GM04503 (cell line): ENCODE results near the gene SF3A1.
A peak's percentile ranks its signal among the peaks of the same experiment; 100 is the strongest.
"Not testable (repeated sequence)": the region's sequence is repeated elsewhere in the genome, so short reads cannot be mapped to it uniquely, and the experiment has no call there.

Experiments
- DNase-seq: peaks from one replicate; pipeline ENCODE4 v3.0.0-alpha.2; 2012; ENCODE audit warnings: low read depth

Gene SF3A1

DNA sequence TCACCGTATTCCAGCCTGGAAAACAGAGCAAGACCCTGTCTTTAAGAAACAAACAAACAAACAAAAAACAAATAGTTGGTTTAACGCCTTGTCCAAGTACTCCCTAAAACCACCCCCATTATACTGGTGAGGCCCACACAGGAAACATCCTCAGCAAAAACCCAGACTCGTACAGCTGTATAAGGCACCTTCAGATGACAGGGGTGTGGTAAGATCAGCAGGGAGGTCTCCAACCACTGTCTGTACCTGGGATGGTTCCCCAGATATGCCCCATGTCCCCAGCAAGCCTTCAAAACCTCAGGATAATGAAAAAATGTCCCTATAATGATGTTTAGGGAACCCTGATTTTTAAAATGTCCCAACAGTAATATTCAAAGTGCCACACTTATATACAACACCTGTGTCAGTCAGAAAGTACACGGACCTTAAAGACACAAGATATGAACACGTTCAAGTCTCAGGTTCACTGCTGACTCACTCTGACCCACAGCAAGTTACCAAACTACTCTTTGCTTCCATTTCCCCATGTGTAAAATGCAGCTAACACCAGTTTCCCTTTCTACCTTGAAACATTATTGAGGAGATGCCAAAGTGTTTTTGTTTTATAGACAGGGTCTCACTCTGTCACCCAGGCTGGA, 9.3 kb downstream of the SF3A1 start:
- DNase-seq, result no peak

DNA sequence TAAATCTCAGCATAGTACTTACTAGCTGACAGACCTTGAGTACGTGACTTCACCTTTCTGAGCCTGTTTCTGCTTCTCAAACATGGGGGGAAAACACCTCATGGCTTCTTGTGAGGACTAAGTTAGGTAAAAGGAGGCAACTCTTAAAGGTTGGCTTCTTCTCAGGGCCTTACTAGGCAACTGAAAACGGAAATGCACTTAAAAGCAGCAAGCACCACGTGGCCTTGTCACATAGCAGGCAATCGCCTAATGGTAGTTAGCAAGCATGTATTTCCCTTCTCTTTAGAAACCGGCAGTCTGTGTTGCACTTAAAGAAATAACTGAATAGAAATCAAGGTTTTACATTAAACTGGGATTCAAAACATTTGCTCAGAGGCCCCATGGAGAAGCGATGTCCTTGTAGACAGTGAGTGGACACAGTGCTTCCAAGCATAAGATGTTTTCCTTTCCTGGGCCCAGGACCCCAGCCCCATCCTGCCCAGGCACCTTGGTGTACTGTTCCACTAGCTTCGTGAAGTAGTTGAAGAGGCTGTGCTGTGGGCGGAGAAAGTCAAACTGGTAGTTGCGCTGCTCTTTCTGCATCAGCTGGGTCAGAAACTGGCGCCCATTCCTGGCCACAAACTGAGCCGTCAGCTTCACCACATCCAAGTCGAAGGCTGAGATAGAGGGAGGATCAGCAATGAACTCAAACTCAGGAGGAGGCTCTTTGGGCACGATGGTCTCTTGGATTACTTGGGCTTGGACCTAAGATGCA, 12.1 kb downstream of the SF3A1 start:
- no peak for DNase-seq

DNA sequence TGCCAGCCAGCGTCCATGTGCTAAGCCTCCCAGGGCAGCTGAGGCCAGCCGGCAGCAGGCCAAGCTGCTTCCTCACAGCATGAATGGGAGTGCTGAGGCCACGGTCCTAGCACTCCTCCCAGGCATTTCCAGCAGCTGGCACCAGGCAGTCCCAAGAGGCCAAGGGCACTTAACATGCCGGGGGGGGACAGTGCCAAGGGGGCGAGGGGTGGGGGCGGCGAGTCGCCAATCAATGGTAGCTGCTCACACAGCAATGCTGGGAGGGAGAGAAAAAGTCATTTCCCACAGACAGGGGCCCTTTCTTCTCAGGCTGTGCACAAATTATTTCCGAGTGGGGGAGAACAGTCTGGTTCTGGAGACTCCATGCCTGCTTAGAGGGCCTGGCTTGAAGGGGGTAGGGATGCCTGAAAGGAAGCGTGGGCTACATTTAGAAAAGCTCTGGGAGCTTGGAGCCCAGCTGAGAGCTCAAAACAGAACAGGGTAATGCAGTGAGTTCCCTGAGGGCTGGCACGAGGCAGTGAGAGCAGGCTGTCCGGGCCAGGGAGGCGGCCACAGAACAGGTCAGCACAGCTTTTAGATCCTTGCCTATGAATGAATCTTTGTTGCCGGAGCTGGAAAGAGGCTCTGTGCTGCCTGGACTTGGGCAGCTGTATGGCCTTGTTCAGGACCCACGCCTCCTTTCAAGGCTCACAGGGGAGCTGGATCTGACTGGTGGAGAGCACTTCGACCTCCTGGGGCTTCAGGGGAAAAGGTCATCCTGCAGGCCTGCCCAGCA, 15.6 kb downstream of the SF3A1 start:
- DNase-seq, result no peak

DNA sequence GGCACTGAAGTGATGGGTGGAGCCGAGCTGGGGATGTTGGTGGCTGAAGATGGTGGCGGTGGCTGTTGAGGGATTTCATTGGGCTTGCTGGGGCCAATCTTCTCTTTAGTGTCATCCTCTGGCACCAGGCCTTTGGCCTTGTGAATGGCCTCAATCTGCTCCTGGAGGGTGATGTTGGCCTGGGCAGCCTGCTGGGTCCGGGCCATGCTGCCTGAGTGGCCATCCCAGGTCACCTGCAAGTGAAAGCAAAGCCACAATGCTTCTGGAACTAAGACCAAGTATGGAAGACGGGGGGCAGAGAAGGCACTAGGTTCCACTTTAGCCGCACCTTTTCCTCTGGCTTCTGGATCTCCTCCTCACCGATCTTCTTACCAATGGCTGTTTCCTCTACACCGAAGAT, 17.9 kb downstream of the SF3A1 start:
- DNase-seq, result no peak

DNA sequence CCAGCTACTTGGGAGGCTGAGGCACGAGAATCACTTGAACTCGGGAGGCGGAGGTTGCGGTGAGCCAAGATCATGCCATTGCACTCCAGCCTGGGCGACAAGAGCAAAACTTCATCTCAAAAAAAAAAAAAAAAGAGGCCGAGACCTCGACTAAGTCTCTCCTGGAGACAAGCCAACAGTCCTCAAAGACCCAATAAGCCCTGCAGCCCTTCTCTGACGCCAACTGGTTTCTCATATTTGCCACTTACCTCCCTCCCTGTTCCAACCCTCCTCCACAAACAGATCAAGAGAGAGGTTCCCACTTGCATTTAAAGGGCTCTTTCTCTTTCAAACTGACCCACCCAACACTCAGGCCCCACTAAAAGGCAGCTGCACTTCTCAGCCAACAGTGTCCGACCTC, 18.4 kb downstream of the SF3A1 start:
- not testable (repeated sequence) for DNase-seq

DNA sequence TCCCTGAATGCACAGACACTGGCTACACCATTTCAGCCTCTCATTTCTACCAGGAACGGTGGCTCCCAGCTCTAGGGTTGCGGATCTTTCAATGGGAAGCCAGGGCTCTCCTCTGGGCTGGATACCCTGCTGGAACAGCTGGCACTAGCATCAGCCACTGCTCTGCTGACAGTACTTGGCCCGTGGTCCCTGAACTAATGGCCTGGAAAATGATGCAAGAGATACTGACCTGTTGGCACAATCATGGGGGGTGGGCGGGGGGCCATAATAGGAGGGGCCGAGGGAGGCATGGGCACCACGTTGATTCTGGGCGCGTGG, 19.3 kb downstream of the SF3A1 start:
- DNase-seq, result no peak

DNA sequence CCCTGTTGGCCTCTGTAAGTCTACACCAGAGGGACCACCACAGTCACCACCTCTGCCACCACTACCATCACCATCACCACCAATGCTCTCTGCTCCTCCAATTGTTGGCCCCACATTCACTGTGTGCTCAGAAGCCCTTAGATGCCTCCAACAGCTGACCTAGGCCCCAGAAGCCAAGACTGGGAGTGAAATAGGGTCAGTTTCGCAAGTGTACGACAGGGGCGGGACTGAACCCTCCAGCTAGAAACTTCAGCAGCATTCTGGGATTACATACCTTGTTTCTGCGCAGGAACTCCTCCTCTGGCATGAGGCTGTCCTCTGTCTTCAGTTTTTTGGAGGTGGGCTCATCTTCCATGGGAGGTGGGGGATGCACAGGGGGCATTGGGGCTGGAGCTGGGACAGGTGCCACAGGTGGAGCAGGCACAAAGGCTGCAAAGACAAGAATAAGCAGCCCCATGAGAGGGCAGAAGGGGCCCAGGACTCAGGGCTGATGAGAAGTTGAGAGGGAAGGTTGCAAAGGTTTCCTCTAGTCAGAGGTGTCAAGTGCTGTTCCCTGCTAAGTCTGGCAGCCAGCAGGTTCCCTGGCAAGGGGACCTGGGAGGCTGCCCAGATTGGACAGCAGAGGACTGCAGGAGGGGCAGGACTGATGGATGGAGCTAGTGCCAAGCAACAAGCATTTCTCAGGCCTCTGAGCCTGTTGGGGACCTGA, 19.8 kb downstream of the SF3A1 start:
- no peak for DNase-seq

DNA sequence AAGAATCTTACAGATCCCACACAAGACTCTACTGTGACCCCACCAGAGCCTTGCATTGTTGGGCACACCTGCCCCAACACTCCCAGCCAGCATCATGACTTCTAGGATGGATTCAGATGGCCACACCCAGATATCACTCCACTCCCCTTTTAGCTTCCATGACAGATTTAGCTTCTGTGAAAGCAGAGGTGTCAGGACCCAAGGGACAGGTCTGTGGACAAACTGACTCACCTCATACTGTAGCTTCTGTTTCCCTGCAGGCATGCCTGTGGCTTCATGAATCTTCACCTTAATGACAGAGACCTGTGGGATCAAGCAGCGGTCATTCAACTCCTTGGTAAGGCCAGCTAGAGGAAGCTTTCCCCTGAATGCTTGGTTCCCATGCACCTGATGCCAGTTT, 21.5 kb downstream of the SF3A1 start:
- no peak for DNase-seq

DNA sequence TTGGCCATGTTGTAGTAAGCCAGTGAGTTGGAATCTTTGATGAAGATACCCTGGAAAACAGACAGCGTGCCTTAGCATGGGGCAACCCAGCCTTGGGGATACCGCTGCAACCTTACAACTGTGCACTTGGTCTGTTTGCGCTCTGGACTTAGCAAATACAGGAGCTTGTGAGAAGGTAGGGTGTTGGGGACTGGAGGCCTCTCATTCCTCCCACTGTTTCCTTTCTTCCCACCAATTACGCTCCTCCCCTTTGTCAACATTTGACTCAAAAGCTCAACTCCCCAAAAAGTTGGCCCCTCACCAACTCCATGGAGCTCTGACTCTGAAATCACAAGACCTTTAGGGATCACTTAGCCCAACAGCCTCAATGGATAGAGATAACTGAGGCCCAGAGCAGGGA, 22.0 kb downstream of the SF3A1 start:
- DNase-seq, result no peak

DNA sequence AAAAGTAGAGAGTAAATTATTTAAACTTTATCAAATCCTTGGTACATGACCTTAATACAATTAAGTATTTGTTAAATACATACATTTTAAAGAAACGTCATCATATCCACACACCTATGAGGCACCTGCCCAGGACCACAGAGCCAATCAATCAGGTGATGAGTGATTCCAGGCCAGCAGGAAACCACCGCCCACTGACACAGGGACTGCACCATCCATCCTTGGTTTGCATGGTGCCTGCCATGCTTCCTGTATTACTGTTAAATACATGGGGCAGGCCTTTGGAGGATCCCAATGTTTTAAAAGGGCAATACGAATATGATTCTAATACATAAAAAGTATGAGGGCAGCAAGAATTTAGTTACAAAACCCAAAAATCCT, 23.0 kb downstream of the SF3A1 start:
- no peak for DNase-seq

DNA sequence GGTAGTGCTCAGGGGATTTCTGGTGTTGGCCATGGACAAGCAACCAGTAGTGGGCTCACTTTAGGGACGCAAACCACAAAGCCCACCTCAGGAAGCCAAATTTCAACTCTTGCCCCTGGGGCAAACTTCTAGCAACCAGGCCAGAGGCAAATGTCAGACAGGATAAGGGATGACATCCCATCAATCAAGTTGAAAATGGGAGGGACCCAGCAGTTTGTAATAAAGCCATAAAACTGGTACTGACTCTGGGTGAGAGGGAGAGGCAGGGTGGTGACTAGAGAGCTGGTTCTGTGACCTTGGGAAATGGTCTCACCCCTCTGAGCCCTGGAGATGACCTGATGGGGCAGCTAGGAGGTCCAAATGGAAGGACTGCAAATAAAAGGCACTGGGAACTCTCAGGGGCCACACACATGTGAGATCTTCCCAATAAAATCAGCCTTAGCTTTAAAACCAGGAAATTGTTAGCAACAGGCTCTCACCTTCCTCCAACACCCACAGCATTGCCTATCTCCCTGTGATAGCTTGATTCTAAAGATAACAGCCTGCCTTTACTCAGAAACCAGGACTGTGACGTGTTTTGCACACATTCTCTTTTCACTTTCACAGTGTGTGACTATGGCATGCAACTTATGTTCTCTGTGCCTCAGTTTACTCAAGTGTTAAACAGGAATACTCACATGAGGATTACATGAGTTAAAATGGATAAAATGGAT, 23.5 kb downstream of the SF3A1 start:
- no peak for DNase-seq

DNA sequence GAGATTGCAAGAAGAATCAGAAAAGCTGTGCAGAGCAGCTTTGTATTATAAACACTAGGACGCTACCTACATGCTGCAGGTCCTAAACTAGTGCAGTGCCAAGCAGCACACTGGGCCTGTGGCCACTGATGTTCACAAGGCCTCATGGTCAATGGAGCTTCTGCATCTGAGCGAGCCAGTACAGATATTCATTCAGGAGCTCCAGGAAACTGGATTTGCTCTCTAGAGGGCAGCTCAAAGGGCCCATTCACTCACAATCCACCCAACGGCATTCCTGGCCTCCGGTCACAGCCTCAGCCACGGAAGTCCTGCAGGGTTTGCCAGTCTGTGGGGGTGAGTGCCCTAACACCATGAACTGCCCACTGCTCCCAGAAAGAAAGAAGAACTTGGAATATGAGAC, 24.1 kb downstream of the SF3A1 start:
- DNase-seq, result no peak

DNA sequence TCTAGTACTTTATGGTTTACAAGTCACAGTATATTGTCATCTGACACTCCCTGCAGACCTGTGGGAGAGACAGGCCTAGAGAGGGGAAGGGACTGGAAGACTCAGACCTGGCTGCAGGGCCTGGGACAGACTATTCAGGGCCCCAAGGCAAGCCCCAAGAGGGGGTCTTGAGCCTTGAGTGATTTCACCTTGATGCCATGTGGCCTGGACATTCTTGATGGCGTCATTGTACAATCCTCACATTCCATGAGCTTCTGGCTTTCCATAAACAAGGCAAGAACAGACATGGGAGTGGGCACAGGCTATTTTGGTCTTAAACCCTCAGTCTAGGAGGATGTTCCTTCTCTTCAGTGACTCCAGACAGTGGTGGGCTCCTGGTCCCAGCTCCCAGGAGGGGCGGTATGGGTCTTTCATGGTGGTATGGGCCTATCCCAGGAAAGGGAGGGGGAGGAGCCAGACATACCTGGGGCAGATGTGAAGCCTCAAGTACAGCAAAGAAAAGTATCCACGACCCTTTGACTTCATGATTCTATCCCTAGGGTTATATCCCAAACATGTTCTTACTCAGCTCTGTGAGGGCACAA, 28.1 kb downstream of the SF3A1 start:
- no peak for DNase-seq

DNA sequence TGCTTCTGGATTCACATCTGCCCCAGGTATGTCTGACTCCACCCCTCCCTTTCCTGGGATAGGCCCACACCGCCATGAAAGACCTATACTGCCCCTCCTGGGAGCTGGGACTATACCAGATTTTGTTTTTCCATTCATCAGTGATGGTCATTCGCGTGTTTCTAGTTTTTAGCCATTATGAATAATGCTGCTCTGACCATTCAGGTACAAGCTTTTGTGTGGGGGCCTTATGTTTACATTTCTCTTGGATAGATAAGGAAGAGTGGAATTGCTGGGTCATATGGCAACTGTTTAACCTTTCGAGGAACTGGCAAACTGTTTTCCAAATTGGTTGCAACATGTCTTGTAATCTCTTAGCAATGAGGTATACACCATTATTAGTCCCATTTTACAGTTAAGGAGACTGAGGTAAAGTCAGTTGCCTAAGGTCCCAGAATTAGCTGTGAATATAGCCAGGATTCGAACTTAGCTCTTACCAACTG, 28.8 kb downstream of the SF3A1 start:
- DNase-seq, result no peak

DNA sequence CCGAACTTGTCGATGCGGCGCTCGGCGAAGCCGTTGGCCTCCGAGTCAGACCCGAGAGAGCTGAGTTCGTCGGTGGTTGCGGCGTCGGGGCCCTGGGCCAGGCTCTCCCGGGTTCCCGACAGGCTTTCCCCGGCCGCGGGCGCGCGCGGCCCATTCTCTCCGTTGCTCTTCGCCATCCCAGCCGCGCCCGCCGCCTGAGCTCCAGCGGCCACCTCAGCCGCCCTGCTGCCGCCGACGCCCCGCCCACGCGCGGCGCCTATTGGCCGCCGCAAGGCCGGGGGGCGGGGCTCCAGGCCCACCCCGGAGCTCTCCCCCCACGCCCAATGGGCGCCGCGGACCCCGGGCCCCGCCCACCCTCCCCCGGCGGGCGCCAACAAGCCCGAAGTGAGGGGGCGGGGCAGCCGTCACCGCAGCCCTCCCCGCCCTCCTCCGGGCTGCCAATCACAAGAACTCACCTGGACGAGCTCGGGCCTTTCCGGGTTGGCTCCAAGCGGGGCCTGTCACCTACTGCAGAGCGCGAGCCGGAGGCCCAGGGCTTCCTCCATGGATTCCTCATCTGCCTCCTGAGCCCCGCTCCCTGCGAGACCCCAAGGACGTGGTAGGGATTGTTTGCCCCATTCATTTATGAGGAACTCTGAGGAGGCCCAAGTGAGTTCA, 29.9 kb downstream of the SF3A1 start, which contains the start of gene TBC1D10A:
TSS of gene TBC1D10A (minus strand) at position 236 of the 657 bp plus-strand sequence. CDS start at position 176, 60 bp downstream.
- DNase-seq, result no peak

DNA sequence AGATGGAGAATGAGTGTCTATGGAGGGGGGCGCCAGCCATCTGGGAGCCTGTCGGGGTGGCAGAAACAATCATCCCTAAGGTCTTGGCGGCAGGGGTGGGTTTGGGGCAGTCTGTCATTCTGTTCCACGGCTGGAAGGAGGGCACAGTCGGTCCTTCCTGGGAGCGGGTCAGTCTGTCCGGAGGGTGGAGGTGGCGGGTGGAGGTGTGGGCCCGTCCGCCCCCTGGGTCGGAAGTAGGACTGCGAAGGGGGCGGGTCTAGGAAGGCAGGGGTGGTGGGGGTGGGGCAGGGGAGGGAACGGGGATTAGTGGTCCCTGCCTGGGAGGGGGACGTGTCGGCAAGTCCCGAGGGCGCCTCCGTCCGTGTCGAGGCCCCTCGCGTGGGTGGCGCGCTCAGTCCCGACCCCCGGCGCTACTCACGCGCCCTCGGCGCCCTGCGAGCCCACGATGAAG, 30.4 kb downstream of the SF3A1 start:
- no peak for DNase-seq

DNA sequence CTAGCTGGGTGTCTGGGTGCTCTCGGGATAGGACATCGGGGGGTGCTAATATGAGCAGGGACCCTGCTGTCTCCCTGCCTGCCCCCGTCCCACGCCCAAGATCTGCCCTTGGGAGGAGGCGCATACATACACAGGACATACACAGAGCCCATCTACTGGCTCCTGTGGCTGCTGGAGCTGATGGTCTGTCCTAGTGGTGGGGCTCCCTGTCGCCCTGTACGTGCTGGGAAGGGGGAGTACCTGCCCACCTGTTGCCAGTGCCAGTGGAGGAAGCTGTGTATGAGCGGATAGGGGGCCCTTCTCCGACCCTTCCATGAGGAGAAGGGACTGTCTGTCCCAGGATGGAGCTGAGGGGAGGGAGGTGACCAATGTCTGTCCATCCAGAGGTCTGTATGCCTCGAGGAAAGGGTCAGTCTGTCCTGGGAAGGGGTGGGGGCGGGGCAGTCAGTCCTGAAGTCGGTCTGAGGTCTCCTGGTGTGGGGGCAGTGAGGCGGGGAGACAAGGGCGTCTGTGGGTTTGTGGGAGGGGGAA, 30.9 kb downstream of the SF3A1 start:
- no peak for DNase-seq

DNA sequence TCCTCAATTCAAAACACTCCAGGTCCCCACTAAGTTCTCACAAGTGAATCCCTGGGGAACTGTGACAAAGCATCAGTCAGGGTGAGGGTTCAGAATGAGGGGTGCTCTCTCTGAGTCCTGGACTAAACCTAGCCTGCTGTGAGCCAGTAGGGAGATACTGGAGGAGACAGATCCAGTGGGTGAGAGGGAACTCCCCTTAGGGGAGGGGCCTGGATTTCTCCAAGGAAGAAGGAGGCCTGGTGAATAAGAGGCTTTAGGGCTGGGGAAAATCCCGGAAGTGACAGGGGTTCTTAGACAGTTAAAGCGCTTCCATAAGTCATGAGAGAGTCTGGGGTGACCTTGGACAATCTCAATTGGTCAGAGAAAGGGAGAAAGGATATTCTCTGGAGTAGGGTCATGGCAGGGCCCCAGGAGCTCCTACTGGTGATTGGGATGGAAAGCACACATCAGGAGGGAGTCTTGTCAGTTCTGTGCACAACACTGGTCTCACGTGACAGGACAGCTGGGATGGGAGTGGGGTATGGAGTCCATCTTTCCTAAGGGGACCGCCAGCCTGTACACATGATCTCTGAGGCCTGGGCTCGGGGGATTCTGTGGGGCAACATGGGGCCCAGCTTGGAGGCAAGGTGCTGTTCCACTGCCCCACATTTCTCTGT, 31.5 kb downstream of the SF3A1 start:
- peak; percentile 76 for DNase-seq

DNA sequence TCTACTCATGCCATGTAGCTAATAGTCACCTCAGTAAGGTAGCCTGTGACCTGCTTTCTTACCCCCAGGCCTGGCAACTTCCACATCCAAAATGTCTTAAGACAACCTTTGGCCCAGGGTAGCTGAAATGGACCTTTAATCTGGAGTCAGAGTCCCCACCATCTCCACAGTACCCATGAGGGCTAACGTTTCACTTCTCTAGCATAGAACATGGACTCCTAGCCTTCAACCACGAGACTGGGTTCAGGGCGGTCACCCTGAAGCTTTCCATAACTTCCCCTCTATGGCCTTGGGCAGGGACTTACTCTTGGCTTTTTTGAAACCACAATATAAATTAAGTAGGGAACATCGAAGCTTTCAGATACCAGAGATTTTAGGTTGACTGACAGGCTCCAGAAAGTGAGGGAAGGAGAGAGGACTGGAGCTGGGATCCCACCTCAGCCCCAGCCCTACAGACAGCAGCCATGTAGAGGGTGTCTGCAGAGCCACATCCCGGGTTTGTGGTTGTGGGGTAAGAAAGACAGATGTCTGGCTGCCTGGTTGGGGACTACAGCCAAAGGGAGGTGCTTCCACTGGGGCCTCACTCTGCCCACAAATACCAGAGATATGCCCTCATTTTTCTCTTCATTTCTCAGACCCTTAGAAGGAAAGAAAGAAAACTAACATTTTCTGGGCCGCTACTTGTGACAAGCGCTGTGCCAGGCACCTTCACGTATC, 32.5 kb downstream of the SF3A1 start:
- DNase-seq, result no peak
